ENCODE measurements around the gene CABP2. TPM values are rescaled to one million over a fixed set of nuclear protein-coding genes. Genes with fewer than 3 reads are reported as not detected.
"Not testable (repeated sequence)": the region's sequence is repeated elsewhere in the genome, so short reads cannot be mapped to it uniquely, and the experiment has no call there.

CABP2 gene
- total RNA-seq (2014; rRNA removed; shearing (Covaris generic)): not detected in 2 replicates

DNA sequence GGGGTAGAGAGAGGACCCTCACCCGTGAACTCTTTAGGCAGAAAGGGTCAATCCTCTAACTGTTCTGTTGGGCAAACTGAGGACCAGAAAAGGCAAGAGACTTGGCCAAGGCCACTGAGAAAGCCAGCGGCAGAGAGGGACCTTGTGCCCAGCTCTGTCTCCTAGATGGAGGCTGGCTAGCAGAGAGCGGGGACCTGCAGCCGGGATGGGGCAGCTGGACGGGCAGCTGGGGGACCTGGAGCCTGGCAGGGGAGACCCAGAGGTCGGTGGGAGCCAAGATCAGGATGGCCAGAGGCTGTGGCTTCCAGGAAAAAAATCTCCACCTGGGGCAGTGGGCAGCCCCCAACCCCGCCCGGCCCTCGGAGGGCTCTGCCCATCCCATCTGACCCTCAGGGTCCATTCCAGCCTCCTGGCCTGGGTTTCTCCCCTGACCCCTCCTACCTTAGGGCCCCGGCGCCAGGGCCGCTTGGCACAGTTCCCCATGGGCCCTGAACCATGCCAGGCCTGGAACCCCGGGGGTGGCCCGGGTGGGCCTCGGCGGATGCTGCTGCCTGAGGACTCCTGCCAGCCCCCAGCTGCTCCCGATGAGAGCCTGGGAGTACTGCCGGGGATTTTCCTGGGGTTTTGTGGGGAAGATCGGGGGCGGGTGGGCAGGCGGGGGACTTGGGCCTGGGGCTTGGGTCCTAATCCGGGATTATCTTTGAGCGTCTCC lies at the start of gene CABP2:
CABP2 (minus strand) TSS at position 603 of the 712 bp plus-strand sequence; CDS start at position 483, 120 bp downstream.
- DNase-seq (ENCODE audit: low spot score): no peak

DNA sequence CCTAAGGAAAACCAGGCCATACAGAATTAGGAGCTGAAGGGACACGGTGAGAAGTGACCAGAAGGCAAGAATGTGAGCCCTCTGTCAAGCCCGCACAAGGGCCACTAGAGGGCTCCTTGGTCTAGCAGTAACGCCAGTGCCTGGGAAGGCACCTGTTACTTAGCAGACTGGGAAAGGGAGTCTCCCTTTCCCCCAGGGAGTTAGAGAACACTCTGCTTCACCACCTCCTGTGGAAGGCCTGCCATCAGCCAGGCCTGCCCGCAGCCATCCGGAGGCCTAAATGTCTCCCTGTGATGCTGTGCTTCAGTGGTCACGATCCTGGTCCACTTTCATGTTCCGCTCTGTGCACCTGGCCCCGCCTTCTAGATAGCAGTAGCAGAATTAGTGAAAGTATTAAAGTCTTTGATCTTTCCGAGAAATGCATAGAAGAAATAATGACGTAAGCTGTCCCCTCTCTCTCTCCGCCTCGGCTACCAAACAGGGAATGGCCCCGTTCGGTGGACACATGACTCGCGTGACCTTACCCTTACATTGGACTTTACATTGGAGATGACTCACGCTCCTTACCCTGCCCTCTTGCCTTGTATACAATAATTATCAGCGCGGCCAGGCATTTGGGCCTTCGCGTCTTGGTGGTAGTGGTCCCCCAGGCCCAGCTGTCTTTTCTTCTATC lies 49.6 kb upstream of the CABP2 start:
- peak; percentile 88 for DNase-seq (ENCODE audit: low spot score)

DNA sequence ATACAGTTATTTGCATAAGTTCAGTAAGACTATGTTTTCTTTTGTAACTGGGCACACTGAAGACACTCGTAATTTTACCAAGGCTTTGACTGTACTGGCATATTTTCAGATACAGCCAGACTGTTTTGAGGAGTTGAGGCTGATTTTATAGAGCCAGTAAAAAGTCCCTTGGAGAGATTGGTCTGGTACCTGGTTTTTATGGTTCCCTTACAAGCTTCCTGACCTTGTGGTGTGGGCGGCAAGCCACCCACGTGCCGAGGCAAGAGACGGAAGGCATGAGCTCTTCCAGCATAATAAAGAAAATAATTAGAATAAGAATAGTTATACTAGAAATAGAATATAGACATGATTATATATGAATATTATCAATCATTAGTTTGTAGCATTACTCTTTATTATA lies 49.1 kb upstream of the CABP2 start:
- DNase-seq (ENCODE audit: low spot score): no peak

DNA sequence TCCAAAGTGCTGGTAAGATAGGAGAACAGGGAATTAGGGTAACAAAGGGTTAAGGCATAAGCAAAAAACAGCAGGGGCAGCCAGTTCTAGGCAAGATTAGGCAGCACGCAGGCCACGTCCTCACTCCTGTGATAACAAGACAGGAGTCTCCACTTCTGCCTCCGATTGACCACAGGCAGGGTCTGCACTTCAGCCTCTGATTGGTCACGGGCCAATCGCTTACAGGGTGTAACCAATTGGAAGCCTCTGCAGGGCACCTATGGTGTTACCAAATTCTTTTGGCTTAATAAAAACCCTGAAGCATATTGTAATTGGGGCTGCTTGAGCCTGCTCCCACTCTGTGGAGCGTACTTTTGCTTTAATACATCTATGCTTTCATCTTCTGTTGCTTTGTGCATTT lies 48.2 kb upstream of the CABP2 start:
- DNase-seq (ENCODE audit: low spot score): no peak

DNA sequence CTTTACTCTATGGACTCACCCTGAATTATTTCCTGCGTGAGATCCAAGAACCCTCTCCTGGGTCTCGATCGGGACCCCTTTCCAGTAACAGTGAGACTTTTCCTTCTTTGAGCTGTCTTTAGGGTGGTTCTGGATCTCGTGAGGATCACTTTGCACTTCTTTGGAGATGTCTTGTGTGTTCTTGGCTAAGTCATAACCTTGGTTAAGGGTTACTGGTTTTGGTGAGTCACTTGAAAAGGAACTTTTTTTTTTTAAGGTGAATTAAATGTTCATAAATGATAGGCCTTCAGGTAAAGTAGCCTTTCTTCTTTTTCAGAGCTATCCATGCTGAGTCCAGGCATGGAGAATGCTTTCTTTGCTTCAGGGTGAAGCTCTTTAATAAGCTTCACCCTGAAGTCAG lies 41.0 kb upstream of the CABP2 start:
- DNase-seq (ENCODE audit: low spot score): no peak

DNA sequence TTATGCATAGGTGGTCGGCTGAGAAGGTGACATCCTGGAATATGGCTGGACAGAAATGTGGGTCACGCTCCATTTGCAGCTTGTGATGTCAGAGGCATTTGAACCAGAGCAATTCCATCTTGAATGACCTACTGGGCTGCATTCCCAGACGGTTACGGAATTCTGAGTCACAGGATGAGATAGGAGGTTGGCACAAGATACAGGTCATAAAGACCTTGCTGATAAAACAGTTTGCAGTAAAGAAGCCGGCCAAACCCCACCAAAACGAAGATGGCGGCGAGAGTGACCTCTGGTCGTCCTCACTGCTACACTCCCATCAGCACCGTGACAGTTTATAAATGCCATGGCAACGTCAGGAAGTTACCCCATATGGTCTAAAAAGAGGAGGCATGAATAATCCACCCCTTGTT lies 40.5 kb upstream of the CABP2 start:
- DNase-seq (ENCODE audit: low spot score): not testable (repeated sequence)

DNA sequence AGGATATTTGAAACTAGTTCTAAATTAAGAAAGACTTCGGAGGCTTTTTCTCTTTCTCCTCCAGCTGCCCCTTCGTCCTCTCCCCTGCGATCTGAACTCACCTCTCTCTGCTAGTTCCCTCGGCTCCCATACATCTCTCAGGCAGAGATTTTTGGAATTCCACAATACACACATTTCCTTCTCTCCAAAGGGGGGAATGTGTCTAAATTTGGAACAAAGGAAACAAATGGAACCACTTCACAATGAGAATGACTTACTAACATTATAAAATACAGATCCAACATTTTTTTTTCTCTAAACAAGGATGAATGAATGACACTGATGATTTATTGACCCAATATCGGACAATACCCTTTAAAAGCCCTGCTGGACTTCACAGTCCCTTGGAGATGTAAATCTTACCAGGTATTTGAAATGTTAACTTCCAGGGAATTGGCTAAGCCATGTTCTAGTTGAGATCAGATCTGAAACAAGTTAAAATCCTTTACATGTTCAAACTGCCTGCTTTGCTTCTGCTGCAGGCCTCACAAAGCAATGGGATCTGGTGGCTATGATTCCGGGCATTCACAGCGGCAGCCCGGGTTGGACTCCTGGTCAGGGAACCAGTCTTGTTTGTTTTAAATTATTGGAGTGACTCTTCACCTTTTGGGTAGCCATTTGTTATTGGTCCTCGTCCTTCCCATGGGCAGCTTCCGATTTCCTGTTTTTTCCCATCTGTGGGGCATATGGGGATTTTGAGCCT lies 39.9 kb upstream of the CABP2 start:
- no peak for DNase-seq (ENCODE audit: low spot score)

DNA sequence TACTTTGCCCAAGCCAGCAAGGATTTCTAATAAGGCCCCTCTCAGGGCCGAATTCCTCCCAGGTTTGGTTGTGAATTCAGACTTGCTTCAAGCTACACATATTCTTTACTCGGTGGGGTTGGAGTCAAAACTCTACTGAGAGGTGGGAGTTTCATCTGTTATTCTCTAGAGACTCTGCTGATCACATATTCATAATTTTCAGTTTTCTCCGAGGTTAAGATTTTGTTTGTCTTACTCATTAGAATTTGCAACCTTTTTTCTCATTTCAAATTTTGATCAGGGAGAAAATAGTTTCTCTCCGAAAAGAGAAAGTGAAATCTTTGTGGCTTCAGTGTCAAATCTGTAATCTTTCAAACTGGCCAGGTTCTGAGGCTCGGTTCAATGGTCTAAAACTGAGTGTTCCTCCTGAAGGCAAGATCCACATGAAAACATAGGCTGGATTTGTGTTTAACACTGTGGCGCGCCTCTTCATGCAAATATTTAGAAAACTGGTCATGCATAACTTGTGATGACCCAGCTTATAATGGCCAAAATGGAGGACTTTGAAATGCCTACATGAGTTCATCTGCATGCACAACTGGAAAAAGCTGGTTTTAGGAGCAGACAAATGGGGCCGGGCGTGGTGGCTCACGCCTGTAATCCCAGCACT lies 38.8 kb upstream of the CABP2 start:
- DNase-seq (ENCODE audit: low spot score): no peak

DNA sequence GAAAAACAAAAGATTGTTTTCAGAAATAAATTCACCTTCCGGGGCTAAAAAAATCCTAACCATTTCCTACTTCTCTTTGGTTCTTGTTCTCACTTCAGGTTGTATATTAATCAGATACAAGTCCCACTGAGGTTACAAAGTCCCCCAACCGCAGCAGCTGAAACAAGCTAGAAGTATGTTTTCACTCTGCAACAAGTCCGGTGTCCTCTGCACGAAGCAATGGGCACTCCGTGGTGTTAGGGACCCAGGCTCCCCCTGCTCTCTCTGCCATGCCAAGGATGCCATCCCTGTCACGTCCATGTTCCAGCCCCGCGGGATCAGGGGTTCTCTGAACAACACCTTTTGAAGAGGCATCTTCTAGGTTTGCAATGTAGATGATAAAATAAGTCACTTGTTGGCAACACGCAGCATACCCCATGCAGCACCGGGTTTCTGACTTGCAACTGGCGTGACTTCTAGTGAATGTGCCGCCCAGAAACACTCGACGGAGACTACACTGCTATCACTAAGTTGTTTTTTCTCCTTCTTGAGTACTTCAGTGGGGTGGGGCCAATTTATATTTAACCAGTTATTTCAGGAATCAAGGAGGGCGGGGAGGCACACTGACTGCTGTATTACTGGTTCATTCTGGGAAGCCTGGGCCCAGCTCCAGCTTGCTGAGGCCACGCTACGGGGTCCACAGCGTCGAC lies 35.0 kb upstream of the CABP2 start:
- peak; percentile 50 for DNase-seq (ENCODE audit: low spot score)

DNA sequence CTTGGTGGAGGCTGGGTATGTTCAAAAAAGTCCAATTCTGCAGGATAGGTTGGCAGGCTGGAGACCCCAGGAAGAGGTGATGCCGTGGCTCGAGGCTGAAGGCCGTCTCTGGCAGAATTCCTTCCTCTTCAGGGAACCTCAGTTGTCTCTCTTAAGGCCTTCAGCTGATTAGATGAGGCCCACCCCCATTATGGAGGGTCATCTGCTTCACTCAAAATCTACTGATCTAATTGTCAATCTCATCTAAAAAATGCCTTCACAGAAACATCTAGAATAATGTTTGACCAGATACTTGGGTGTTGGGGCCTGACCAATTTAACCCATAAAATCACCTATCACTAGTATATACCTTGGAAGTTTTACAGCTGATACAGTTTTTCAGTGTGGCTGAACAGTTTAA lies 33.0 kb upstream of the CABP2 start:
- DNase-seq (ENCODE audit: low spot score): no peak

DNA sequence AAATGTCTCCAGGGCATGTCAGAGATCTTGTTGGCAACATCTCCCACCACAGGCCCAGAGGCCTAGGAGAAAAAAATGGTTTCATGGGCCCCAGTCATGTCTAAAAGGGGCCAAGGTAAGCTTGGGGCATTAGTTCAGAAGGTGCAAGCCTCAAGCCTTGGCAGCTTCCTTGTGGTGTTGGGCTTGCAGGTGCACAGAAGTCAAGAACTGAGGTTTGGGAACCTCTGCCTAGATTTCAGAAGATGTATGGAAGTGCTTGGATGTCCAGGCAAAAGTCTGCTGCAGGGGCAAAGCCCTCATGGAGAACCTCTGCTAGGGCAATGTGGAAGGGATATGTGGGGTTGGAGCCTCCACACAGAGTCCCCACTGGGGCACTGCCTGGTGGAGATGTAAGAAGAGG lies 28.5 kb upstream of the CABP2 start:
- not testable (repeated sequence) for DNase-seq (ENCODE audit: low spot score)

DNA sequence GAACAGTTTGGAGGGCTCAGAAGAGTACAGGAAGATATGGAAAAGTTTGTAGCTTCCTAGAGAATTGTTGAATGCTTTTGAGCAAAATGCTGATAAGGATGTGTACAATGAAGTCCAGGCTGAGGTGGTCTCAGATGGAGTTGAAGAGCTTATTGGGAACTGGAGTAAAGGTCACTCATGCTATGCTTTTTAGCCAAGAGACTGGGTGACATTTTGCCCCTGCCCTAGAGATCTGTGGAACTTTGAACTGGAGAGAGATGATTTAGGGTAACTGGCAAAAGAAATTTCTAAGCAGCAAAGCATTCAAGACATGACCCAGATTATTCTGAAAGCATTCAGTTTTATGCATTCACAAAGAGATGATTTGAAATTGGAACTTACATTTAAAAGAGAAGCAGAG lies 27.9 kb upstream of the CABP2 start:
- DNase-seq (ENCODE audit: low spot score): no peak

DNA sequence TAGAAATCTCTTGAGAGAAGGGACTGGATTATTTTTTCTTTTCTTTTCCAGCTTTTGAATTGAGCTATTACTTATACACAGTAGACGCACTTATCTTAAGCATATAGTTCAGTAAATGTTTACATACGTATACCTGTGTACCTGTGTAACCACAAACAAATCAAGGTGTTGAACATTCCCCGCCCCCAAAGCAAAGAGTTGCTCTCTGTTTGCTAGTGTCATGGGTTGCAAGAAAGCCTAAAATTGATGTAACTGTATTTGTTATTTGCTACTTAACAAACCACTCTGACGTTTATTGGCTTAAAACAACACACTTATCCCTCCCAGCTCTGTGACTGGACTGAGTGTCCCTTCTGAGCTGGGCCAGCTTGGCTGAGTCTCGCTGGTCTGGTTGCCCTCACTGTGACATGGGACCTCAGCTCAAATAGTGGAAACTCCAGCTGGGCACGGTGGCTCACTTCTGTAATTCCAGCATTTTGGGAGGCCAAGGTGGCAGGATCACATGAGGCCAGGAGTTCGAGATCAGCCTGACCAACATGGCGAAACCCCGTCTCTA lies 25.4 kb upstream of the CABP2 start:
- DNase-seq (ENCODE audit: low spot score): no peak

DNA sequence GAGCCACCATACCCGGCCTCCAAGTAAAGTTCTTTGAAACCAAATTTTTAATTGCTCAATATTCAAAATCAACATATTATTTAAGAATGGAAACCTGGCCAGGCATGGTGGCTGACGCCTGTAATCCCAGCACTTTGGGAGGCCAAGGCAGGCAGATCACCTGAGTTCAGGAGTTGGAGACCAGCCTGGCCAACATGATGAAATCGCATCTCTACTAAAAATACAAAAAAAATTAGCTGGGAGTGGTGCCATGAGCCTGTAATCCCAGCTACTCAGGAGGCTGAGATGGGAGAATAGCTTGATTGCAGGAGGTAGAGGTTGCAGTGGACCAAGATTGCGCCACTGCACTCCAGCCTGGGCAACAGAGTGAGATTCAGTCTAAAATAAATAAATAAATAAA lies 24.9 kb upstream of the CABP2 start:
- not testable (repeated sequence) for DNase-seq (ENCODE audit: low spot score)

DNA sequence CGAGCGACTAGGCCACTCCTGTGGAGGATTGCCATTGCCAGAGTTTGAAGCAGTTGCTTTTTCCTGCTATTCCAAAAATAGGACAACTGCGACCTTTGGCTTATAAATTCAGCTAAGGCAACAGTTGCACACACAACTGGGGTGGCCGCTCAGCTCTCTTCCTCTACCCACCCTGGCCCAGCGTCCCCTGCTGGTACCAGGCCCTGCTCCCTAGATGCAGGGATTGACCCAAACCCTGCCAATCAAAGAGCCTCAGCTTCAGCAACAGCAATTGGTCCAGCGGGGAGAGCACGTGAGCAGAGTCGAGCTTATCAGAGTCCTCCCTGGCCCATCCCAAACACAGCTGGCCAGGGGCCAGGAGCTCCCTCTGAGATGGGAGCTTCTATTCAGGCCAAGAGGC lies 22.0 kb upstream of the CABP2 start:
- DNase-seq (ENCODE audit: low spot score): peak; percentile 27

DNA sequence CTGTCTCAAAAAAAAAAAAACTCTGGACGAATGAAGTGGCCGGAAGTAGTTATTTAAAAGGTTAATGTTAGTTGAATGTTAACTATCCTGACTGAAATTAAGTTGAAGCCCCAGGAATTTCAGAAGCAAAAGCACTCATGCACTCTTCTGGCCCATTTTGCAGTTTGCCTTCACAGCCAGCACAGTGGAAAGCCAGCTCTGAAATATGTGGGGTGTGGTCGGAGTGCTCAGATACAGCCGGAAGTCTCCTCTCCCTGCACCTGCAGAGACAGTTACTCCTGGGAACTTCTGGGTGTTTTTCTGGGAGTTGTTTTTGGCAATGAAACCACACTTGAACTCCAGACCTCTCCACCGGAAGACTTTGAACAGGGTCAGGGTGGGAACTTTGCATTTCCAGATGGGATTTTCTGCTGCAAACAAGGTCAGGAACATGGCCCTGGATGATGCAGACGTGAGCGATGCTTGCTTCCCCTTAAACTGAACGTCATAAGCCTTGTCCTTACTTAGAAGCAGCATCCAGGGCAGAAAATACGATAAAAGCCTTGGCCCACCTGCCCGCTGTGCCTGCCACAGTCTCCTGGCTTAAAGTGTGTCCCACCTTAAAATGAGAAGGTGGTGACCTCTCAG lies 21.5 kb upstream of the CABP2 start:
- DNase-seq (ENCODE audit: low spot score): peak; percentile 21

DNA sequence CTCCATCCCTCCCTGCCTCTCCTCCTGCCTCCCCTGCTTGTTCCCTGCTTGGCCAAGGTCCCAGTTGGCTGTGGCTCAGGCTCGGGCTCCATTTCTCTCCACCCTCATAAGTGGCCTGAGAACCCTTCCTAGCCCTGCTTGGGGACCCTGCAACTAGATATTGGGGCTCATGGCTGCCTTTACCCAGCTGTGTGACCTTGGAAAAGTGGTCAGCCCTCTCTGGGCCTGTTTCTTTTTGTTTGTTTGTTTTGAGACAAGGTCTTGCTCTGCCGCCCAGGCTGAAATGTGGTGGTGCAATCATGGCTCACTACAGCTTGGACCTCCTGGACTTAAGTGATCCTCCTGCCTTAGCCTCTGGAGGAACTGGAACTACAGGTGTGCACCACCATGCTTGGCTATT lies 20.3 kb upstream of the CABP2 start:
- DNase-seq (ENCODE audit: low spot score): no peak

DNA sequence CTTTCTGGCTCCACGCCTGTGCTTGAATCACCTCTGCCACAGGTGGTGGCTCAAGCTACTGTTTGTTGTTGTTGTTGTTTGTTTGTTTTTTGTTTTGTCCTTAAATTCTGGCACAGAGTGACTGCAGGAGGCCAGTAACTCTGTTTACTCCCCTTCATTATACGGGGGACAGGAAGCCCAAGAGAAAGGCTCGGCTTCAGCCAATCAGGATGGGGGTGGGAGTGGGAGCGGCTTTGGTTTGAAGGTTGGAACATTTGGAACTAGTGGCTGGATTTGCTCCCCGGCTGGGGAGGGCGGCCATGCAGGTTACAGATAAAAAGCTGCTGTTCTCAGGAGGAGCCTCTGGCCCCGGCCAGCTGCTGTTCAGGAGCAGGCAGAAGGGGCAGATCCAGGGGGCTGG lies 19.7 kb upstream of the CABP2 start:
- DNase-seq (ENCODE audit: low spot score): no peak

DNA sequence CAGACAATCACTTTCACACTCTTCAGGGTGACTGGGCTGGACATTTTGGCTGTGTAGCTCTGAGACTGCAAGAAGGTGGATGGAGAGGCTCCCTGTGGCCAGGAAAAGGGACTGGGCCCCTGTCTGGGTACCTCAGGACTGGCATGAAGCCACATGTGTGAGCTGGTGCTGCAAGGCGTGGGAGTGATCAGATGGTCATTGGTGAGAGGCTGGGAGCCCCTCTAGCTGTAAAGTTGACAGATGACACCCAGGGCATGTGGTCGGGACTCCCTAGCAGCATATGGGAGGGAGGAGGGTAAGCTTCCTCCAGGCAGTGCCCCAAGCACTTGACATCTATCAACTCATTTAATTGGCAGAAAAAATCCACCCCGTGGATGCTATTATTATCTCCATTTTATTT lies 18.9 kb upstream of the CABP2 start:
- no peak for DNase-seq (ENCODE audit: low spot score)

DNA sequence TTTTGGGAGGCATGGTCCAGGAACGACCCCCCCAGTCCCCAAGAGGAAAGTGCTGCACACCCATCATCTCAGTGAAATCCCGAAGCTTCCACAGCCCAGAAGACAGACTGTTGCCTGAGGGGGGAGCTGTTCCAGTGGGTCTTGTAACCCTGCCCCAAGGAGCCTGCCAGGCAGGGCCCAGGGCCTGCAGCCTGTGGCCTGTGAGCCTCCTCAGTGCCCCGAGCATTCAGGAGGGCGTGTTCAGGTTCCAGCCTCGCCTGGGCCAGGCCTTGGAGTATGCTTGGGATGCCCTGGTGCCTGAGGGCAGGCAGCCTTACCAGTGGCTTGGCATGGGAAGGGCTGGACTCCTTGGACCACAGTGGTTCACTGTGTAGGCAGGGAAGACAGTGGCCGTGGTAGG lies 18.0 kb upstream of the CABP2 start:
- no peak for DNase-seq (ENCODE audit: low spot score)

DNA sequence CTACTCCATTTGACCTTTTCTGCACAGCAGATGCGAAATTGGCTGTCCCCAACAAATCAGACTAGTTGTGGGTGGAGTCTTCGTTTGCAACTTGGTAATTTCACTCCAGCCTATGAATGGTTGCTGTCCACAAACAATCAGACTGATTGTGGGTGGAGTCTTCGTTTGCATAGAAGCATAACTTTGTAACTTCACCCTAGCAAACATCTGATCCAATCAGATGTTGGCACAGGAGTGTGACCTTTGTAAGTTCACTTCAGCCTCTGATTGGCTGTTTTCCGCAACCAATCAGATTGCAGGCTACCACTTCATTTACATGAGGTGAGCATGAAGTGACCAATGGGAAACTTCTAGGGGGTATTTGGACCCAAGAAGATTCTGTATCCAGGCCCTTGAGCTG lies 16.3 kb upstream of the CABP2 start:
- peak; percentile 38 for DNase-seq (ENCODE audit: low spot score)
